Measurements from ENCODE around the gene HBS1L. TPM values are rescaled to one million over a fixed set of nuclear protein-coding genes. Genes with fewer than 3 reads are reported as not detected.

Gene HBS1L
- total RNA-seq, 1 experiment from 2014 or later = 81.2 TPM

- POLR2A ChIA-PET = no interaction called here
- BruUV-seq (replicated peaks) = no TSS peak
- no peaks in the 10 kb centered on the region for H3K36me3 ChIP-seq (ENCODE audit: control insufficient read depth, insufficient read depth, low read length)
- no peaks in the 10 kb centered on the region for H3K4me1 ChIP-seq
- H3K9me3 ChIP-seq = no peaks in the 10 kb centered on the region
- CTCF ChIA-PET = interaction anchor here (0.7 kb wide), 1 partner anchor 345 kb away, joined by 3 read pairs; no protein-coding TSS in a partner anchor
- intact Hi-C loops (cut with micrococcal nuclease; ENCODE audit: unreplicated experiment) = no loop called here
- H3K36me3 Mint-ChIP-seq (ENCODE audit: insufficient read depth, unreplicated experiment) = no peaks in the 10 kb centered on the region
- no peaks in the 10 kb centered on the region for H3K27me3 ChIP-seq (replicated peaks; ENCODE audit: control insufficient read depth, insufficient read depth, low read length)
- DNase-seq = no peak
- TF ChIP-seq, protein P1, sequence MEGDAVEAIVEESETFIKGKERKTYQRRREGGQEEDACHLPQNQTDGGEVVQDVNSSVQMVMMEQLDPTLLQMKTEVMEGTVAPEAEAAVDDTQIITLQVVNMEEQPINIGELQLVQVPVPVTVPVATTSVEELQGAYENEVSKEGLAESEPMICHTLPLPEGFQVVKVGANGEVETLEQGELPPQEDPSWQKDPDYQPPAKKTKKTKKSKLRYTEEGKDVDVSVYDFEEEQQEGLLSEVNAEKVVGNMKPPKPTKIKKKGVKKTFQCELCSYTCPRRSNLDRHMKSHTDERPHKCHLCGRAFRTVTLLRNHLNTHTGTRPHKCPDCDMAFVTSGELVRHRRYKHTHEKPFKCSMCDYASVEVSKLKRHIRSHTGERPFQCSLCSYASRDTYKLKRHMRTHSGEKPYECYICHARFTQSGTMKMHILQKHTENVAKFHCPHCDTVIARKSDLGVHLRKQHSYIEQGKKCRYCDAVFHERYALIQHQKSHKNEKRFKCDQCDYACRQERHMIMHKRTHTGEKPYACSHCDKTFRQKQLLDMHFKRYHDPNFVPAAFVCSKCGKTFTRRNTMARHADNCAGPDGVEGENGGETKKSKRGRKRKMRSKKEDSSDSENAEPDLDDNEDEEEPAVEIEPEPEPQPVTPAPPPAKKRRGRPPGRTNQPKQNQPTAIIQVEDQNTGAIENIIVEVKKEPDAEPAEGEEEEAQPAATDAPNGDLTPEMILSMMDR (IDR thresholded peaks at IDR 0.05; ENCODE audit: insufficient read depth in 1 of 2, low read depth in 1 of 2, low read length in 1 of 2, severe bottlenecking in 1 of 2, unreplicated experiment in 1 of 2) = no peak
- H3K4me3 Mint-ChIP-seq (ENCODE audit: unreplicated experiment) = no peak overlapping the region
- H3K27me3 Mint-ChIP-seq (ENCODE audit: insufficient read depth, unreplicated experiment) = peaks cover 10% of the 10 kb centered on the region
- no peak overlapping the region for H3K4me3 ChIP-seq (ENCODE audit: low read depth, low read length)
- H3K4me1 Mint-ChIP-seq (ENCODE audit: low read depth, unreplicated experiment) = no peaks in the 10 kb centered on the region
- H3K9me3 Mint-ChIP-seq (ENCODE audit: unreplicated experiment) = no peaks in the 10 kb centered on the region
- H3K27ac Mint-ChIP-seq (ENCODE audit: unreplicated experiment) = no peak overlapping the region
These were observed 39.8 kb upstream of the HBS1L start for GRCh38 chr6:135094403-135094821.

- DNase-seq = no peak
- no peak overlapping the region for H3K4me3 Mint-ChIP-seq (ENCODE audit: unreplicated experiment)
- no TSS peak for BruUV-seq (replicated peaks)
- CTCF ChIA-PET = no interaction called here
- intact Hi-C loops (cut with micrococcal nuclease; ENCODE audit: unreplicated experiment) = no loop called here
- peaks cover 6% of the 10 kb centered on the region for H3K27me3 Mint-ChIP-seq (ENCODE audit: insufficient read depth, unreplicated experiment)
- H3K36me3 Mint-ChIP-seq (ENCODE audit: insufficient read depth, unreplicated experiment) = no peaks in the 10 kb centered on the region
- no peaks in the 10 kb centered on the region for H3K27me3 ChIP-seq (replicated peaks; ENCODE audit: control insufficient read depth, insufficient read depth, low read length)
- no peaks in the 10 kb centered on the region for H3K36me3 ChIP-seq (ENCODE audit: control insufficient read depth, insufficient read depth, low read length)
- TF ChIP-seq, protein P1 (IDR thresholded peaks at IDR 0.05; ENCODE audit: insufficient read depth in 1 of 2, low read depth in 1 of 2, low read length in 1 of 2, severe bottlenecking in 1 of 2, unreplicated experiment in 1 of 2) = no peak
- H3K4me3 ChIP-seq (ENCODE audit: low read depth, low read length) = no peak overlapping the region
- H3K4me1 Mint-ChIP-seq (ENCODE audit: low read depth, unreplicated experiment) = no peaks in the 10 kb centered on the region
- POLR2A ChIA-PET = no interaction called here
- H3K9me3 Mint-ChIP-seq (ENCODE audit: unreplicated experiment) = no peaks in the 10 kb centered on the region
- H3K9me3 ChIP-seq = no peaks in the 10 kb centered on the region
- no peaks in the 10 kb centered on the region for H3K4me1 ChIP-seq
- no peak overlapping the region for H3K27ac Mint-ChIP-seq (ENCODE audit: unreplicated experiment)
These were observed 39.0 kb upstream of the HBS1L start for GRCh38 chr6:135093578-135093977.

GRCh38 chr6:135092724-135093123 lies 38.1 kb upstream of the HBS1L start:
- no peak for DNase-seq
- no peaks in the 10 kb centered on the region for H3K9me3 Mint-ChIP-seq (ENCODE audit: unreplicated experiment)
- CTCF ChIA-PET = no interaction called here
- no peaks in the 10 kb centered on the region for H3K36me3 Mint-ChIP-seq (ENCODE audit: insufficient read depth, unreplicated experiment)
- TF ChIP-seq, protein P1 (IDR thresholded peaks at IDR 0.05; ENCODE audit: insufficient read depth in 1 of 2, low read depth in 1 of 2, low read length in 1 of 2, severe bottlenecking in 1 of 2, unreplicated experiment in 1 of 2) = no peak
- H3K27ac Mint-ChIP-seq (ENCODE audit: unreplicated experiment) = no peak overlapping the region
- no peaks in the 10 kb centered on the region for H3K4me1 Mint-ChIP-seq (ENCODE audit: low read depth, unreplicated experiment)
- Histone ChIP-seq H3K27me3 (replicated peaks; ENCODE audit: control insufficient read depth, insufficient read depth, low read length) (no peaks in the 10 kb centered on the region), H3K9me3 (no peaks in the 10 kb centered on the region), H3K4me3 (ENCODE audit: low read depth, low read length) (no peak overlapping the region), H3K4me1 (no peaks in the 10 kb centered on the region), H3K36me3 (ENCODE audit: control insufficient read depth, insufficient read depth, low read length) (no peaks in the 10 kb centered on the region)
- BruUV-seq (replicated peaks) = no TSS peak
- intact Hi-C loops (cut with micrococcal nuclease; ENCODE audit: unreplicated experiment) = no loop called here
- no peak overlapping the region for H3K4me3 Mint-ChIP-seq (ENCODE audit: unreplicated experiment)
- POLR2A ChIA-PET = no interaction called here
- peaks cover 6% of the 10 kb centered on the region for H3K27me3 Mint-ChIP-seq (ENCODE audit: insufficient read depth, unreplicated experiment)

Measured in Caco-2 (cell line).